HepG2 (cell line): Measurements from ENCODE around the gene ABTB2. TPM values are rescaled to one million over a fixed set of nuclear protein-coding genes. Genes with fewer than 3 reads are reported as not detected.

Source experiments
- AGO2 ChIP-seq: fragments of 200-400 bp; formaldehyde crosslinking; optimal IDR thresholded peaks from 2 replicates; pipeline ENCODE3; 2017; ENCODE audit warnings: mild to moderate bottlenecking, low read depth, low read length, moderate library complexity
- ARNTL ChIP-seq: sonication (generic); formaldehyde crosslinking; IDR thresholded peaks from 2 replicates; pipeline ENCODE4 v1.4.0; 2020; ENCODE audit warnings: mild to moderate bottlenecking, missing genetic modification reagents
- CHD4 ChIP-seq: fragments of 200-600 bp; sonication (generic); IDR thresholded peaks from 2 replicates; pipeline ENCODE4 v1.7.0; 2017; ENCODE audit warnings: mild to moderate bottlenecking, low read length, borderline replicate concordance
- HNRNPLL ChIP-seq: fragments of 200-400 bp; formaldehyde crosslinking; IDR thresholded peaks from 2 replicates; pipeline ENCODE4 v1.6.1; 2017; ENCODE audit warnings: mild to moderate bottlenecking, low read depth, low read length; ENCODE audit not compliant: poor library complexity, severe bottlenecking
- HOMEZ ChIP-seq: IDR thresholded peaks from 2 replicates; pipeline ENCODE4 v1.6.1; 2016; ENCODE audit warnings: low read depth
- MXI1 ChIP-seq: IDR thresholded peaks from 3 replicates; pipeline ENCODE4 v1.6.1; 2012; ENCODE audit warnings: low read depth, low read length, inconsistent platforms, borderline replicate concordance
- PITX1 ChIP-seq: sonication (generic); formaldehyde crosslinking; IDR thresholded peaks from 2 replicates; pipeline ENCODE4 v1.5.1; 2020; ENCODE audit warnings: mild to moderate bottlenecking, missing genetic modification reagents
- SRY ChIP-seq: sonication (generic); formaldehyde crosslinking; IDR thresholded peaks from 2 replicates; pipeline ENCODE4 v1.8.0; 2022; ENCODE audit warnings: mild to moderate bottlenecking, missing genetic modification reagents
- TERF1 ChIP-seq: sonication (generic); formaldehyde crosslinking; IDR thresholded peaks from 2 replicates; pipeline ENCODE4 v1.8.0; 2022; ENCODE audit warnings: mild to moderate bottlenecking, missing genetic modification reagents, moderate library complexity
- ZFP36L1 ChIP-seq: sonication (generic); formaldehyde crosslinking; IDR thresholded peaks from 2 replicates; pipeline ENCODE4 v1.8.0; 2022; ENCODE audit warnings: mild to moderate bottlenecking, missing genetic modification reagents, moderate library complexity
- ZGPAT ChIP-seq: IDR thresholded peaks from 2 replicates; pipeline ENCODE4 v1.6.1; 2016; ENCODE audit warnings: mild to moderate bottlenecking
- ZNF280D ChIP-seq: sonication (generic); formaldehyde crosslinking; IDR thresholded peaks from 2 replicates; pipeline ENCODE4 v1.5.1; 2020; ENCODE audit warnings: mild to moderate bottlenecking, missing genetic modification reagents
- ZNF335 ChIP-seq: sonication (generic); formaldehyde crosslinking; IDR thresholded peaks from 2 replicates; pipeline ENCODE4 v1.4.0; 2020; ENCODE audit warnings: missing genetic modification reagents
- ZNF563 ChIP-seq: sonication (generic); formaldehyde crosslinking; IDR thresholded peaks from 2 replicates; pipeline ENCODE4 v1.8.0; 2022; ENCODE audit warnings: mild to moderate bottlenecking, moderate library complexity, missing genetic modification reagents
- ZNF83 ChIP-seq: sonication (generic); formaldehyde crosslinking; IDR thresholded peaks from 2 replicates; pipeline ENCODE4 v1.4.0; 2020; ENCODE audit warnings: missing genetic modification reagents, mild to moderate bottlenecking, borderline replicate concordance
- polyA plus RNA-seq, 8 experiments: library from polyadenylated mRNA; depleted of rRNA in 3 of 8; stranded (reverse) in 7 of 8; unstranded in 1 of 8; fragments of >200 nt; fragmentation: Illumina TruSeq in 4 of 8; extraction: Trizol in 4 of 8; gene quantifications; 2 replicates each; pipeline versions ENCODE4 v1.2.1 to v1.2.3, GENCODE V29; 2011 to 2016; ENCODE audit warnings: low read depth in 4 of 8, missing spikeins in 1 of 8, mixed read lengths in 1 of 8; ENCODE audit not compliant: insufficient read depth in 1 of 8
- total RNA-seq, 5 experiments: library from RNA; depleted of rRNA; stranded (reverse); fragments of >200 nt; fragmentation: Illumina TruSeq; extraction: Trizol; gene quantifications; 2 replicates each; pipeline ENCODE4 v1.2.3, GENCODE V29; 2016; ENCODE audit warnings: low read depth in 1 of 5

ABTB2 gene
- total and polyA plus RNA-seq, 2 of the 13 experiments (the other 11 are each of a cell fraction or from before 2014, with no cell fraction given), result 5.1 to 15.4 TPM

GRCh38 chr11:34356913-34357700 is 703 bp downstream of the ABTB2 start (continued):
- peak; percentile 82; the same call in 1 of the 2 replicates for TF ChIP-seq TERF1 (CRISPR knock-in tag)
- 0 out of 3 replicates have a peak, but pooled peaks have one; percentile 15 for TF ChIP-seq MXI1
- TF ChIP-seq HOMEZ (CRISPR knock-in tag), result no peak
- TF ChIP-seq ARNTL (CRISPR knock-in tag), result no peak
- TF ChIP-seq ZNF335 (CRISPR knock-in tag), result no peak
- peak; percentile 62 for TF ChIP-seq HNRNPLL
- peak; percentile 68 for TF ChIP-seq AGO2
- TF ChIP-seq ZFP36L1, result no peak
- TF ChIP-seq CHD4, result no peak
- 0 out of 2 replicates have a peak, but pooled peaks have one; percentile 41 for TF ChIP-seq SRY (CRISPR knock-in tag)
- TF ChIP-seq ZNF83, result 0 out of 2 replicates have a peak, but pooled peaks have one; percentile 3
- TF ChIP-seq PITX1, result peak; percentile 28; the same call in 1 of the 2 replicates
- TF ChIP-seq ZGPAT (CRISPR knock-in tag), result no peak; the same call in 1 of the 2 replicates
- TF ChIP-seq ZNF563 (CRISPR knock-in tag), result peak; percentile 72; the same call in 1 of the 2 replicates
- TF ChIP-seq ZNF280D (CRISPR knock-in tag), result no peak
